Measurements from ENCODE around the gene ARFIP2.

- TF ChIP-seq CTCF (IDR thresholded peaks at IDR 0.05) (no peak), BHLHE40 (IDR thresholded peaks at IDR 0.05; ENCODE audit: low read depth, low read length) (no peak), MYC (IDR thresholded peaks at IDR 0.05; ENCODE audit: borderline replicate concordance, low read length) (no peak), ZFP36 (IDR thresholded peaks at IDR 0.05; ENCODE audit: borderline replicate concordance, partially characterized antibody) (no peak), JUNB (IDR thresholded peaks at IDR 0.05) (no peak), MAX (IDR thresholded peaks at IDR 0.05) (no peak), PBX3 (IDR thresholded peaks at IDR 0.05) (no peak), POLR2A (IDR thresholded peaks at IDR 0.05; ENCODE audit: low read length) (no peak), CHD2 (IDR thresholded peaks at IDR 0.05; ENCODE audit: low read length, partially characterized antibody) (no peak), KDM5A (IDR thresholded peaks at IDR 0.05) (no peak), NPAS2 (CRISPR knock-in tag; IDR thresholded peaks at IDR 0.05; ENCODE audit: borderline replicate concordance) (no peak), KDM1A (IDR thresholded peaks at IDR 0.05; ENCODE audit: low read depth) (no peak)
Observed at GRCh38 chr11:6427516-6427915, 53.6 kb downstream of the ARFIP2 start.
